Measurements from ENCODE around the gene PEX26. TPM values are rescaled to one million over a fixed set of nuclear protein-coding genes. Genes with fewer than 3 reads are reported as not detected.
"Not testable (repeated sequence)": the region's sequence is repeated elsewhere in the genome, so short reads cannot be mapped to it uniquely, and the experiment has no call there.

The PEX26 gene
- total RNA-seq, 4 donors from 2014 or later, result 29.4 to 49.6 (median 39.4) TPM

DNA sequence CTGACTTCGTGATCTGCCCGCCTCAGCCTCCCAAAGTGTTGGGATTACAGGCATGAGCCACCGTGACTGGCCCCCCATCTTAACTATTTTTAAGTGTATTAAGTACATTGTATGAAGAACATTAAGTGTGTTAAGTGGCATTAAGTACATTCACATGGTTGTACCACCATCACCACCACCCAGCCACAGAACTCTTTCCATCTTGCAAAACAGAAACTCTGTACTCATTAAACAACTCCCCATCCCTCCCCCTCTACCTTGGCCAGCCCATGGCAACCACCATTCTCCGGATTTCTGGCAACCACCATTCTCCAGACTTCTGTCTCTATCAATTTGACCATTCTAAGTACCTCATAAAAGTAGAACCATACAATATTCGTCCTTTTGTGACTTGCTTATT is 17.8 kb upstream of the PEX26 start:
- Histone ChIP-seq H3K36me3 (no peaks in the 10 kb centered on the region), H3K4me3 (replicated peaks in 1 of 3) (no peak overlapping the region), H3K27me3 (no peaks in the 10 kb centered on the region), H3K9me3 (no peaks in the 10 kb centered on the region), H3K27ac (no peak overlapping the region), H3K4me1 (peaks cover 0 to 26% of the 10 kb centered on the region in 2 donors)
- no peak for DNase-seq
- intact Hi-C loops (cut with DNase I), result no loop called here
- 84 to 87% methylated on average over 5 of the region's 5 CpGs for WGBS, 2 donors
- TF ChIP-seq CTCF (IDR thresholded peaks at IDR 0.05), result no peak
- no peak for TF ChIP-seq POLR2A (IDR thresholded peaks at IDR 0.05)

DNA sequence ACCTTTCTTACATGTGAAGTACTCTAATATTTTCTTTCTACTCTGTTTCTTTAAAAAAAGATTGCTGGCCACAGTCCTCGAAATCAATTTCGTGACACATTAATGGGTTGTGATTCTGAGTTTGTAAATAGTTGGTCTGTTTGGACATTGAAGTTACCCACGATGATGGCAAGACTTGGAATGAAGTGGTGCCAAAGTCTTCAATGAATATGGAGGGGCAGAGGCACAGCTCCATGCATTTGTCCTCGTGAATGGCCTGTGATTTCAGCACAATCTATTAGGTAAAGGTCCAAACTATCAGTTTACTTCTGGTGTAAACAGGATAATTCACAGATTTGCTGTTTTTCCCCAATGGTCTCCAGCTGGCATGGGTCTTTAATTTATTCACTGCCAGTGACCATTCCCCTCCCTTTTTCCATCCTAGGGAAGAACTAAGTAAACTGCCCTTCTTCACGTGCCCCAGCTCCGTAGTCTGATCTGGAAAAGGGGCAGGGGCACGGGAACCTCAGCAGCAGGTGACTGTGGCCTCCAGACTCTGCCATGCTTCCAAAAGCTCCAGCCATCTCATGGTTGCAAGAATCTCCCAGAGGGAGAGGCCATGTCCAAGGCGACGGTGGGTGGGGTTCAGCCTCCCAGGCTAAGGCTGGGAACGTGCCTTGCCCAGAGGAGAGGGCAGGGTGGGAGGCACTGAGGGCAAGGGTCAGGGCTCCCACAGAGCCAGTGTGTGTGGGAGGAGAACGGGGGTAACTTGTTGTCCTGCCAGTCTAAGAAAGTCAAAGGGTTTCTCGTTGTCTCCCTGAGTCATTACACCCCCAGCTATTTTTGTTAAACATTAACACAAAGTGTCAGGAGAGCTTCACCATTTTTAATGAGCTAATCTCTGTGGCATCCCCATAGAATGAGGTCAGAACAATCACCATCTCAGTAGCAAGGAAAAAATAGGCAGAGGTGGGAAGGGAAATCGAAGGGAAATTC is 16.9 kb upstream of the PEX26 start:
- no peak for TF ChIP-seq POLR2A (IDR thresholded peaks at IDR 0.05)
- TF ChIP-seq CTCF (IDR thresholded peaks at IDR 0.05), result no peak
- H3K4me1 ChIP-seq, result peaks cover 0 to 26% of the 10 kb centered on the region in 2 donors
- H3K4me3 ChIP-seq (replicated peaks in 1 of 3), result no peak overlapping the region
- no peaks in the 10 kb centered on the region for H3K27me3 ChIP-seq
- no peaks in the 10 kb centered on the region for H3K36me3 ChIP-seq
- WGBS, 2 donors, result 72 to 84% methylated on average over 13 of the region's 13 CpGs
- no peaks in the 10 kb centered on the region for H3K9me3 ChIP-seq
- DNase-seq, result no peak
- no peak overlapping the region for H3K27ac ChIP-seq
- intact Hi-C loops (cut with DNase I), result no loop called here

DNA sequence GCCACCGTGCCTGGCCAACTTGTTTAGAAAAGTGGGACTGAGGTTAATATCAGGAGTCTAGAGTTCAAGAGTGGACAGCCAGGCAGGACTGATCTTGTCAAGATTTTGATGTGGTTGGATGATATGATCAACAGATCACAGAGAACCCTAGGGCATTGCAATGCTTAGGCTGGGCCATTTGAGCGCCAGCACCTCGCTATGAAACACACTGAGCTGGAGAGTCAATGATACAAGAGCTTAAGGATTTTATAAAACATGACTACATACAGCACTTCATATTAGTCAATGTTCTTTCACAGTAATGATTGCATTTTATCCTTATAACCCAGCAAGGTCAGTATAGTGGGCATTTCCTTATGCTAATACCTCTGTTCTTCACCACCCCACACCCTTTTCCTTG is 15.4 kb upstream of the PEX26 start:
- no peak for TF ChIP-seq CTCF (IDR thresholded peaks at IDR 0.05)
- no peak for TF ChIP-seq POLR2A (IDR thresholded peaks at IDR 0.05)
- Histone ChIP-seq H3K9me3 (no peaks in the 10 kb centered on the region), H3K27ac (no peak overlapping the region), H3K4me3 (replicated peaks in 1 of 3) (no peak overlapping the region), H3K4me1 (peaks cover 0 to 13% of the 10 kb centered on the region in 2 donors), H3K36me3 (no peaks in the 10 kb centered on the region), H3K27me3 (no peaks in the 10 kb centered on the region)
- 87 to 88% methylated on average over 3 of the region's 3 CpGs for WGBS, 2 donors
- DNase-seq, result no peak
- intact Hi-C loops (cut with DNase I), result no loop called here

DNA sequence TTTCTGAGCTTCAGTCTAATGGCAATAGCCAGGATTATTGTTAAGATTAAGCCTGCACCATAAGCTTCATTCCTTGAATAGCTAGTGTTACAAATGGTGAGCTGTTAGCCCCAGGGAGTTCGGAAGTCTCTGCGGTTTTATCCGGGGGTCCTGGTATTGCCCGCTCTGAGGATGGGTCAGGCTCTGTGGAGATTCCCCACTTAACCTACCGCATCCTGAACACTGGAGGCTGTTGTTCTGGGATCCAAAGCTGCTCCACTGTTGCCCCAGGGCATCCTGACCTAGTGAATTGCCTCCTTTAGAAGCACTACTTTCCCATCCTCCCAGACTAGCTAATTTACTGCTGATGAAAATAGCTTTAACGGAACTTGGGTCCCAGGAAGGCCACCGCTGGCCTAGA is 14.5 kb upstream of the PEX26 start:
- TF ChIP-seq POLR2A (IDR thresholded peaks at IDR 0.05), result no peak
- TF ChIP-seq CTCF (IDR thresholded peaks at IDR 0.05), result no peak
- DNase-seq, result no peak
- intact Hi-C loops (cut with DNase I), result no loop called here
- no peaks in the 10 kb centered on the region for H3K9me3 ChIP-seq
- peaks cover 0 to 7% of the 10 kb centered on the region in 2 donors for H3K4me1 ChIP-seq
- H3K27me3 ChIP-seq, result no peaks in the 10 kb centered on the region
- H3K27ac ChIP-seq, result no peak overlapping the region
- no peaks in the 10 kb centered on the region for H3K36me3 ChIP-seq
- 91 to 93% methylated on average over 7 of the region's 7 CpGs for WGBS, 2 donors
- no peak overlapping the region for H3K4me3 ChIP-seq (replicated peaks in 1 of 3)

DNA sequence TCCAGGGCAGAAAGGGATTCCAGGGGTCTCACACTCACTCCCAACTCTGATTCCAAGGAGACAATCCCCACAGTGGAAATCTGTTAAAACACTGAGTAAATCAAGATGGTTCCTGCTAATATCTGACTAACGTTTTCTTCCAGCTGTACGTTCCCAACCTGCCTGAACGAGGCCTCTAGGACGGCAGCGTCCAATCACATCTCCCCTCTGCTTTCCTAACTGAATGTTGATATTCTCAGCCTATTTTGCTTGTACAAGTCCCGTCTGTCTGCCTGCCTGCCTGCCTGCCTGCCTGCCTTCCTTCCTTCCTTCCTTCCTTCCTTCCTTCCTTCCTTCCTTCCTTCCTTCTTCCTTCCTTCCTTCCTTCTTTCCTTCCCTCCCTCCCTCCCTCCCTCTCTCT is 14.1 kb upstream of the PEX26 start:
- H3K4me1 ChIP-seq; H3K9me3 ChIP-seq; DNase-seq; H3K27ac ChIP-seq; H3K36me3 ChIP-seq; H3K27me3 ChIP-seq; intact Hi-C loops (cut with DNase I); H3K4me3 ChIP-seq (replicated peaks in 1 of 3): not testable (repeated sequence)
- 80 to 83% methylated on average over 6 of the region's 6 CpGs for WGBS, 2 donors
